Smooth muscle cell (in vitro differentiated cells): Measurements from ENCODE around the gene NAMPT. TPM values are rescaled to one million over a fixed set of nuclear protein-coding genes. Genes with fewer than 3 reads are reported as not detected.

Experiments
- DNase-seq: peaks from one replicate; lab custom pipeline; 2025; ENCODE audit not compliant: unreplicated experiment; lab: John Stamatoyannopoulos, UW
- H2AFZ ChIP-seq: fragments of 200-600 bp; sonication (generic); 2 replicates; pipeline ENCODE4 v1.6.0; 2016; ENCODE audit warnings: antibody characterized with exemption, low read depth, mild to moderate bottlenecking
- H3F3A ChIP-seq: fragments of 200-600 bp; sonication (generic); 2 replicates; pipeline ENCODE4 v1.6.0; 2017; ENCODE audit warnings: antibody characterized with exemption, low read depth
- H3K27ac ChIP-seq: fragments of 200-600 bp; sonication (generic); 2 replicates; pipeline ENCODE4 v1.5.1; 2016; ENCODE audit warnings: low read depth, mild to moderate bottlenecking
- H3K27me3 ChIP-seq: fragments of 200-600 bp; sonication (generic); 2 replicates; pipeline ENCODE4 v1.6.1; 2016; ENCODE audit warnings: low read depth, mild to moderate bottlenecking
- H3K36me3 ChIP-seq: fragments of 200-600 bp; sonication (generic); 2 replicates; pipeline ENCODE4 v1.5.1; 2016; ENCODE audit warnings: low read depth
- H3K4me1 ChIP-seq: fragments of 200-600 bp; sonication (generic); 2 replicates; pipeline ENCODE4 v1.5.1; 2016; ENCODE audit warnings: low read depth
- H3K4me2 ChIP-seq: fragments of 200-600 bp; sonication (generic); 2 replicates; pipeline ENCODE4 v1.6.0; 2016; ENCODE audit warnings: mild to moderate bottlenecking
- H3K4me3 ChIP-seq: fragments of 200-600 bp; sonication (generic); 2 replicates; pipeline ENCODE4 v1.5.1; 2016; ENCODE audit warnings: mild to moderate bottlenecking
- H3K79me2 ChIP-seq: fragments of 200-600 bp; sonication (generic); 2 replicates; pipeline ENCODE4 v1.6.0; 2016; ENCODE audit warnings: low read depth, mild to moderate bottlenecking
- H3K9ac ChIP-seq: fragments of 200-600 bp; sonication (generic); 2 replicates; pipeline ENCODE4 v1.6.0; 2016; ENCODE audit warnings: low read depth
- H3K9me3 ChIP-seq: fragments of 200-600 bp; sonication (generic); replicated peaks from 2 replicates; pipeline ENCODE4 v1.5.1; 2016; ENCODE audit warnings: low read depth
- H4K20me1 ChIP-seq: fragments of 200-600 bp; sonication (generic); 2 replicates; pipeline ENCODE4 v1.6.0; 2016; ENCODE audit warnings: low read depth
- CTCF ChIP-seq: fragments of 200-600 bp; sonication (generic); IDR thresholded peaks from 2 replicates; pipeline ENCODE4 v1.5.1; 2017; ENCODE audit warnings: borderline replicate concordance, mild to moderate bottlenecking, antibody characterized with exemption; ENCODE audit not compliant: insufficient read depth, poor library complexity, severe bottlenecking
- WGBS: methylation state at CpG from one replicate; pipeline ENCODE4 v1.1.7; 2016; ENCODE audit warnings: low lambda C conversion rate; 5-methylcytosine and 5-hydroxymethylcytosine counted together
- polyA plus RNA-seq: library from polyadenylated mRNA; unstranded; fragments of >200 nt; fragmentation: Nextera tagmentation; extraction: Ambion mirVana; gene quantifications from 2 replicates; pipeline ENCODE4 v1.2.1, GENCODE V29; 2016
- total RNA-seq: library from RNA; depleted of rRNA; stranded (reverse); fragments of >200 nt; gene quantifications from 2 replicates; pipeline ENCODE4 v1.2.3, GENCODE V29; 2014

Gene NAMPT
- 189 and 239 TPM in 2 replicates for total RNA-seq
- 49.1 and 53.3 TPM in 2 replicates for polyA plus RNA-seq

- Histone ChIP-seq H3F3A (peaks cover 7% of the 10 kb centered on the region), H3K79me2 (peaks cover 45% of the 10 kb centered on the region), H3K9me3 (no peaks in the 10 kb centered on the region), H3K4me1 (peaks cover 24% of the 10 kb centered on the region), H3K4me3 (peak within 1 kb of the TSS; percentile 76), H3K36me3 (no peaks in the 10 kb centered on the region), H2AFZ (peak within 1 kb of the TSS; percentile 88), H3K4me2 (peak within 1 kb of the TSS; percentile 94), H3K27me3 (no peaks in the 10 kb centered on the region), H3K9ac (peak within 1 kb of the TSS; percentile 93), H3K27ac (peak within 1 kb of the TSS; percentile 99), H4K20me1 (peaks cover 46% of the 10 kb centered on the region)
- DNase-seq = no peak
- TF ChIP-seq CTCF = no peak
- WGBS = 0% methylated on average over 15 of the region's 32 CpGs
Measured at GRCh38 chr7:106284714-106285050, at the start of gene NAMPT. Gene NAMPT (minus strand): TSS chr7:106284983. CDS start chr7:106284884, 99 bp downstream.

GRCh38 chr7:106332201-106332600 lies 47.4 kb upstream of the NAMPT start:
- no peak overlapping the region for H3K9ac ChIP-seq
- no peak overlapping the region for H3K4me2 ChIP-seq
- peaks cover 9% of the 10 kb centered on the region for H3K4me1 ChIP-seq
- H3K27ac ChIP-seq = no peak overlapping the region
- H3K36me3 ChIP-seq = no peaks in the 10 kb centered on the region
- no peak overlapping the region for H3K4me3 ChIP-seq
- TF ChIP-seq CTCF = no peak
- no peak overlapping the region for H2AFZ ChIP-seq
- 90% methylated on average over 4 of the region's 4 CpGs for WGBS
- H3F3A ChIP-seq = peaks cover 10% of the 10 kb centered on the region
- peaks cover 3% of the 10 kb centered on the region for H3K9me3 ChIP-seq
- no peak for DNase-seq
- no peaks in the 10 kb centered on the region for H4K20me1 ChIP-seq
- H3K79me2 ChIP-seq = no peaks in the 10 kb centered on the region
- H3K27me3 ChIP-seq = no peaks in the 10 kb centered on the region

- Histone ChIP-seq H3K9me3 (no peaks in the 10 kb centered on the region), H3F3A (peaks cover 10% of the 10 kb centered on the region), H4K20me1 (no peaks in the 10 kb centered on the region), H3K79me2 (no peaks in the 10 kb centered on the region), H3K9ac (no peak overlapping the region), H2AFZ (no peak overlapping the region), H3K27me3 (no peaks in the 10 kb centered on the region), H3K4me3 (no peak overlapping the region), H3K27ac (no peak overlapping the region), H3K4me1 (peaks cover 9% of the 10 kb centered on the region), H3K36me3 (no peaks in the 10 kb centered on the region), H3K4me2 (no peak overlapping the region)
- DNase-seq = no peak
- 90% methylated on average over 3 of the region's 3 CpGs for WGBS
- no peak for TF ChIP-seq CTCF
Measured at GRCh38 chr7:106331441-106332175, 46.8 kb upstream of the NAMPT start.

- Histone ChIP-seq H3K9me3 (no peaks in the 10 kb centered on the region), H3K79me2 (no peaks in the 10 kb centered on the region), H3K27ac (peak overlapping the region; percentile 97), H3F3A (peaks cover 10% of the 10 kb centered on the region), H3K4me3 (no peak overlapping the region), H3K9ac (peak overlapping the region; percentile 80), H3K27me3 (no peaks in the 10 kb centered on the region), H3K4me2 (peak overlapping the region; percentile 69), H3K36me3 (no peaks in the 10 kb centered on the region), H4K20me1 (no peaks in the 10 kb centered on the region), H2AFZ (no peak overlapping the region), H3K4me1 (peaks cover 9% of the 10 kb centered on the region)
- no peak for TF ChIP-seq CTCF
- no peak for DNase-seq
Measured at GRCh38 chr7:106329971-106330733, 45.4 kb upstream of the NAMPT start.
